ENCODE results near the gene FAM53B. TPM values are rescaled to one million over a fixed set of nuclear protein-coding genes. Genes with fewer than 3 reads are reported as not detected.

Gene FAM53B
- total RNA-seq, 2 experiments from 2014 or later, result 56.6 to 58.5 TPM

DNA sequence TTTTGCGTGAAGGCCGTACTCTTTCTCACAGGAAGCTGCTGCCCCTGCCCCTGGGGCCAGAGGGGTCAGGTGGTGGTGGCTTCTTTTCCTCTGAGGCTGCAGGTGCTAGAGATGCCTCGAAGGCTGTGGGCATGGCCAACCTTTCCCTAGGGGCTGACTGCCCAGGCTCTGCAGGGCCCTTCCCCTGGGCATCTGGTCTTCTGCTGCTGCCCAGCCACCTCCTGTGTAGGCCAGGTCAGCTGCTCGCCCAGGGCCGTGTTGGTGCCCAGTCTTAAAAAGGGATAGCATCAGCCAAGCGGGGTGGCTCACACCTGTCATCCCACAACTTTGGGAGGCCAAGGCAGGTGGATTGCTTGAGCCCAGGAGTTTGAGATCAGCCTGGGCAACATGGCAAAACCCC is 114.3 kb downstream of the FAM53B start:
- TF ChIP-seq, protein P1, sequence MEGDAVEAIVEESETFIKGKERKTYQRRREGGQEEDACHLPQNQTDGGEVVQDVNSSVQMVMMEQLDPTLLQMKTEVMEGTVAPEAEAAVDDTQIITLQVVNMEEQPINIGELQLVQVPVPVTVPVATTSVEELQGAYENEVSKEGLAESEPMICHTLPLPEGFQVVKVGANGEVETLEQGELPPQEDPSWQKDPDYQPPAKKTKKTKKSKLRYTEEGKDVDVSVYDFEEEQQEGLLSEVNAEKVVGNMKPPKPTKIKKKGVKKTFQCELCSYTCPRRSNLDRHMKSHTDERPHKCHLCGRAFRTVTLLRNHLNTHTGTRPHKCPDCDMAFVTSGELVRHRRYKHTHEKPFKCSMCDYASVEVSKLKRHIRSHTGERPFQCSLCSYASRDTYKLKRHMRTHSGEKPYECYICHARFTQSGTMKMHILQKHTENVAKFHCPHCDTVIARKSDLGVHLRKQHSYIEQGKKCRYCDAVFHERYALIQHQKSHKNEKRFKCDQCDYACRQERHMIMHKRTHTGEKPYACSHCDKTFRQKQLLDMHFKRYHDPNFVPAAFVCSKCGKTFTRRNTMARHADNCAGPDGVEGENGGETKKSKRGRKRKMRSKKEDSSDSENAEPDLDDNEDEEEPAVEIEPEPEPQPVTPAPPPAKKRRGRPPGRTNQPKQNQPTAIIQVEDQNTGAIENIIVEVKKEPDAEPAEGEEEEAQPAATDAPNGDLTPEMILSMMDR (conservative IDR thresholded peaks at IDR 0.05; ENCODE audit: low read length), result no peak
- no peak for TF ChIP-seq EZH2phosphoT487 (IDR thresholded peaks at IDR 0.05; ENCODE audit: borderline replicate concordance, low read depth, low read length)
- Histone ChIP-seq H2AFZ (ENCODE audit: low read length) (no peak overlapping the region), H3K79me2 (ENCODE audit: insufficient read depth, low read depth, low read length) (peaks cover 10% of the 10 kb centered on the region; the same call in 1 of the 2 replicates), H3K27ac (ENCODE audit: low read depth, low read length, poor library complexity, severe bottlenecking) (no peak overlapping the region), H3K36me3 (ENCODE audit: insufficient read depth, low read length) (peaks cover 25% of the 10 kb centered on the region), H4K20me1 (ENCODE audit: insufficient read depth, low read length) (no peaks in the 10 kb centered on the region), H3K9me2 (ENCODE audit: insufficient read depth, low read length) (no peaks in the 10 kb centered on the region), H3K4me3 (ENCODE audit: low read depth, low read length, poor library complexity, severe bottlenecking) (no peak overlapping the region), H3K4me2 (ENCODE audit: low read length) (no peak overlapping the region), H3K9me3 (ENCODE audit: low read length) (no peaks in the 10 kb centered on the region; the same call in 1 of the 2 replicates), H3K4me1 (ENCODE audit: insufficient read depth, low read length, poor library complexity, severe bottlenecking) (peaks cover 18% of the 10 kb centered on the region)
- BruUV-seq (replicated peaks), result no TSS peak
- intact Hi-C loops (cut with micrococcal nuclease; ENCODE audit: unreplicated experiment), result loop anchor here (5.0 to 10.0 kb wide), 2 partner anchors 112 to 195 kb away; partner anchors contain the start of gene FAM53B
- DNase-seq (ENCODE audit: low spot score), result no peak
- CTCF ChIA-PET (ENCODE audit: unreplicated experiment), result interaction anchor here (0.8 kb wide), 1 partner anchor 112 kb away, joined by 4 read pairs; no protein-coding TSS in a partner anchor
- POLR2A ChIA-PET, result no interaction called here

GRCh38 chr10:124629415-124629814 is 114.8 kb downstream of the FAM53B start:
- no peak for DNase-seq (ENCODE audit: low spot score)
- no peak overlapping the region for H3K27ac ChIP-seq (ENCODE audit: low read depth, low read length, poor library complexity, severe bottlenecking)
- ChIA-PET POLR2A (no interaction called here), CTCF (ENCODE audit: unreplicated experiment) (interaction anchor here (0.8 kb wide), 1 partner anchor 112 kb away, joined by 4 read pairs; no protein-coding TSS in a partner anchor)
- no peak overlapping the region for H3K4me2 ChIP-seq (ENCODE audit: low read length)
- H3K9me3 ChIP-seq (ENCODE audit: low read length), result no peaks in the 10 kb centered on the region
- H2AFZ ChIP-seq (ENCODE audit: low read length), result no peak overlapping the region
- intact Hi-C loops (cut with micrococcal nuclease; ENCODE audit: unreplicated experiment), result loop anchor here (10.0 kb wide), 1 partner anchor 195 kb away; no protein-coding TSS in a partner anchor
- no TSS peak for BruUV-seq (replicated peaks)
- H3K4me1 ChIP-seq (ENCODE audit: insufficient read depth, low read length, poor library complexity, severe bottlenecking), result peaks cover 18% of the 10 kb centered on the region
- H3K36me3 ChIP-seq (ENCODE audit: insufficient read depth, low read length), result peaks cover 20% of the 10 kb centered on the region
- H3K9me2 ChIP-seq (ENCODE audit: insufficient read depth, low read length), result no peaks in the 10 kb centered on the region
- no peak overlapping the region for H3K4me3 ChIP-seq (ENCODE audit: low read depth, low read length, poor library complexity, severe bottlenecking)
- TF ChIP-seq EZH2phosphoT487 (IDR thresholded peaks at IDR 0.05; ENCODE audit: borderline replicate concordance, low read depth, low read length), result no peak
- TF ChIP-seq, protein P1 (conservative IDR thresholded peaks at IDR 0.05; ENCODE audit: low read length), result no peak
- H3K79me2 ChIP-seq (ENCODE audit: insufficient read depth, low read depth, low read length), result peaks cover 7% of the 10 kb centered on the region; the same call in 1 of the 2 replicates
- no peaks in the 10 kb centered on the region for H4K20me1 ChIP-seq (ENCODE audit: insufficient read depth, low read length)

GRCh38 chr10:124628676-124629021 is 115.5 kb downstream of the FAM53B start:
- no peak overlapping the region for H3K27ac ChIP-seq (ENCODE audit: low read depth, low read length, poor library complexity, severe bottlenecking)
- no peaks in the 10 kb centered on the region for H3K9me3 ChIP-seq (ENCODE audit: low read length)
- DNase-seq (ENCODE audit: low spot score), result no peak
- ChIA-PET CTCF (ENCODE audit: unreplicated experiment) (no interaction called here), POLR2A (no interaction called here)
- no peak overlapping the region for H2AFZ ChIP-seq (ENCODE audit: low read length)
- H3K36me3 ChIP-seq (ENCODE audit: insufficient read depth, low read length), result peaks cover 13% of the 10 kb centered on the region; the same call in 1 of the 2 replicates
- intact Hi-C loops (cut with micrococcal nuclease; ENCODE audit: unreplicated experiment), result loop anchor here (10.0 kb wide), 1 partner anchor 196 kb away; no protein-coding TSS in a partner anchor
- H3K9me2 ChIP-seq (ENCODE audit: insufficient read depth, low read length), result no peaks in the 10 kb centered on the region
- TF ChIP-seq, protein P1 (conservative IDR thresholded peaks at IDR 0.05; ENCODE audit: low read length), result no peak
- no peak for TF ChIP-seq EZH2phosphoT487 (IDR thresholded peaks at IDR 0.05; ENCODE audit: borderline replicate concordance, low read depth, low read length)
- no peaks in the 10 kb centered on the region for H4K20me1 ChIP-seq (ENCODE audit: insufficient read depth, low read length)
- peaks cover 18% of the 10 kb centered on the region for H3K4me1 ChIP-seq (ENCODE audit: insufficient read depth, low read length, poor library complexity, severe bottlenecking)
- H3K4me3 ChIP-seq (ENCODE audit: low read depth, low read length, poor library complexity, severe bottlenecking), result no peak overlapping the region
- no peak overlapping the region for H3K4me2 ChIP-seq (ENCODE audit: low read length)
- BruUV-seq (replicated peaks), result no TSS peak
- H3K79me2 ChIP-seq (ENCODE audit: insufficient read depth, low read depth, low read length), result peaks cover 6% of the 10 kb centered on the region; the same call in 1 of the 2 replicates
